Activated CD4-positive, alpha-beta T cell treated with anti-CD3 and anti-CD28 coated beads for 4 hours (primary cell): Measurements from ENCODE around the gene CCDC12.
"Not testable (repeated sequence)": the region's sequence is repeated elsewhere in the genome, so short reads cannot be mapped to it uniquely, and the experiment has no call there.

ENCODE experiments used
- DNase-seq, 2 donors: peaks; one replicate each; pipeline ENCODE4 v3.0.0-alpha.2; 2020

The CCDC12 gene

DNA sequence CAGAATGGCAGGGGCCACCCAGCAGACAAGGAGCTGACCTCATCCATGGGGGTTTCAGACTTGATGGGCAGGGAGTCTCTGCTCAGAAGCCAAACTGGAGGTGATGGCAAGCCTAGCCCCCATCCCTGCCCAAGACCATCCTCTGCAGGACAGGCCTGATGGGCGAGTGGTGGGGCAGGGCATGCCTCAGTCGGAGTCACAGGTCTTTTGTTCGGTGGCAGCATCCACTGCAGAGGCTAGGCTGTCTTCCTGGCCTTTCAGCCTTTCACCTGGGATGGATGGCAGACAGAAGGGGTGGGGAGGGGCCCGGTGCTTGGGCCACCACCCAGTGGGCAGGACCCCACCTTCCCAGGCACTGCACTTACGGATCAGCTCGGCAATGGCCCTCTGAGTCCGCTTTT is 54.7 kb downstream of the CCDC12 start:
- DNase-seq: no peak

DNA sequence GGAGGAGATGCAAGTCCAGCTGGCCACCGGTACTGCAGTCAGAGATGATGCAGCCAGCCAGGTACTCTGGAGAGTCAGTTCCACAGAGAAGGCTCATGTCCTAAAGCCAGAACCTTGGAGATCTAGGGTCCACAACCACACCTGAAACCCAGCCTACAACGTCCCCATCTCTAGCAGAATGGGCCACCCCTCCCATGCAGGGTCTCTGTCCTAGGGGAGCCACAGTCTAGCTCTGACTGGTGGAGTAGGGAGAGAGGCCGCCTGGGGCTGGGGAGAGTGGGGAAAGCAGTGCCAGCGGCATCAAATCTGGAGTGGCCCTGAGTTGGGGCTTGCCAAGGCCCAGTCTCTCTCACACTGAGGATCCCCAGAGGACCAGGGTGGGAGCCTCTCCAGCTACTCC is 55.5 kb downstream of the CCDC12 start:
- DNase-seq: no peak

DNA sequence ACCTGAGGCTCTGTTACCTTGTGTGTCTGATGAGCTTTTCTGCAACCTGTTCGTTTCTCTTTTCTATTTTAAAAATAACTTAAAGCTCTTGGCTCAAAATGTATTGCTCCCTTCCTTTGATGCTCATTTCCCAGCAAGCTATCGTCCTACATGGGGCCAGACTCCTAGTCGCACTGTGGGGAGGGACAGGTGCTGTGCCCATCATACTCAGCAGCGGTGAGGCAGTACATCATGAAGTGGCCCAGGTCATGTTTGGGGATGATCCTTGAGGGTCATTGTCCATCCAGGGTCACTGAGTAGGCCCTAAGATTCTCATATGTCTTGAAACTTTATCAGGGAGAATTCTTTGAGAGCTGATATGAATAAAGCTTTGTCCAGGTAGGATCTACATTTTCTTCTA is 57.9 kb downstream of the CCDC12 start:
- DNase-seq: no peak

DNA sequence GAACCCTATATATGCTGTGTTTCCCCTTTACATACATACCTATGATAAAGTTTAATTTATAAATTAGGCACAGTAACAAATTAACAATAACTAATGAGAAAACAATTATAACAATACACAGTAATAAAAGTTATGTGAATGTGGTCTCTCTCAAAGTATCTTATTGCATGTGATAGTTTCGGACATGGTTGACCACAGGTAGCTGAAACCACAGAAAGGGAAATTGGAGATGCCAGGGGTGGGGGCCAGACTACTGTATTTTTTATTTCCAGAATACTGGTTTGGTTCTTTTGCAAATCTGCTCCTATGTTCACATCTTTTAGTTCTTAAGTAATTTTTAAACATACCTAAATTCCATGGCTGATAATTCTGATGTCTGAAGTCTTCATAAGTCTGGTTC is 58.3 kb downstream of the CCDC12 start:
- no peak for DNase-seq

DNA sequence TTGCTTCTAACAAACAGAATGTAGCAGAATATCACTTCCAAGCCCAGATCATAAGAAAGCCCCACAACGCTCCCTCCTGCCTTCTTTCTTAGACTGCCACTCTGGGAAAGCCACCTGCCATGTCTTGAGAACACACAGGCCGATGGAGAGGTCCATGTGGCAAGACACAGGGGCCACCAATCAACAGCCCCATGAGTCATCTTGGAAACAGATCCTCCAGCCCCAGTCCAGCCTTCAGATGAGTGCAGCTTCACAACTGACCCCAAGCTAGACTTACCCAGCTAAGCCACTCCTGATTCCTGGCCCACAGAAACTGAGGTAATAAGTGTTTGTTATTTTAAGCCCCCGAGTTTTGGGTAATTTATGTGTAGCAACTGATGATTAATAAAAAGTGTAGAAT is 59.3 kb downstream of the CCDC12 start:
- no peak for DNase-seq

DNA sequence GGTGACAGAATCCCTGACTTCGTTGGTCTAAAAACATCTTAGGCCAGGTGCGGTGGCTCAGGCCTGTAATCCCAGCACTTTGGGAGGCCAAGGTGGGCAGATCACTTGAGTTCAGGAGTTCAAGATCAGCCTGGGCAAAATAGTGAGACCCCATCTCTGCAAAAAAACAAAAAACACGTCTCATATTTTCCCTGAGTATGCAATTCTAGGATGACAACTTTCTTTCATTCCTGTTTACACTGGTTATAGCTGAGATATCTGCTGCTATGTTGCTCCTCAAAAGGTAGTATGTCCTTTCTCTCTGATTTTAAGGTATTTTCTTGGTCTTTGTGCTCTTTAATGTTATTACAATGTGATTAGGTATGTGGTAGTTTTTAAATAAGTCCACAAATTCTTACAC is 59.7 kb downstream of the CCDC12 start:
- DNase-seq: no peak

DNA sequence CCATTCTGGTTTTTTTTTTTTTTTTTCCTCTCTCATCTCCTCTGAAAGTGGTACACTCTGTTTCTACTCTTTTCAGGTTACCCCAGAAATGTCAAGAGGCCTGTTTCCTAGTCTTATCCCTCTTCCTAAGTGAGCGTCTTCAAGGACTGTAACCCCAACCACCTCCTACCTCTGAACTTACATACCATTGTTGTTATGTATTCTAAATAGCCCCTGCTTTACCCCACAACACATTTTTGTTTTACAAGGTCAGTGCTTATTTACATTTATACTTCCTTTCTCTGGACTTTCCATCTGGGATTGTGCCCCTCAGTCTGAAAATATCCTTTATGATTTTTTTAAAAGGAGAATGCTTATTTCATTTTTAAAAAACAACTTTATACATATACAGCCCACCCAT is 60.3 kb downstream of the CCDC12 start:
- no peak for DNase-seq

DNA sequence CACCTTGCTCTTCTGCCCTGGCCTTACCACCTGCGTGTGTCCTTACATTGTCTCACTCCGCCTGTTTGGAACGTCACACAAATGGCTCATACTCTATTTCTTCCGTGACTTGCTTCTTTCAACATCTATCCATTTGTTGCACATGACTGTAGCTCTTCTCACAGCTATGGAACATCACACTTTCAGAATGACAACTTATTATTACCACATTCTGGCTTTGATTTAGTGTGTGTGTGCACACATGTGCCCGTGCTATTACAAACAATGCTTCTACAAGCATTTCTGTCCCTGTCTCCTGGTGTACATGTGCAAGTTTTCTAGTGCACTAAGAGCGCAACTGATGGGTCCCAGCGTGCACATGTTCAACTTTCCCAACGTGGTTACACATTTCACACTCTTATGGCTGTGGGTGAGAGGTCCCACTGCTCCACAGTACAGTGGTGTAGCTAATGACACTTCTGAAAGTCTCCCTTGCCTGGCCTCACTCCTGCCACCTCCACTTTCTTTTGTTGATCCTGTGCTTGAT is 61.2 kb downstream of the CCDC12 start:
- no peak for DNase-seq

DNA sequence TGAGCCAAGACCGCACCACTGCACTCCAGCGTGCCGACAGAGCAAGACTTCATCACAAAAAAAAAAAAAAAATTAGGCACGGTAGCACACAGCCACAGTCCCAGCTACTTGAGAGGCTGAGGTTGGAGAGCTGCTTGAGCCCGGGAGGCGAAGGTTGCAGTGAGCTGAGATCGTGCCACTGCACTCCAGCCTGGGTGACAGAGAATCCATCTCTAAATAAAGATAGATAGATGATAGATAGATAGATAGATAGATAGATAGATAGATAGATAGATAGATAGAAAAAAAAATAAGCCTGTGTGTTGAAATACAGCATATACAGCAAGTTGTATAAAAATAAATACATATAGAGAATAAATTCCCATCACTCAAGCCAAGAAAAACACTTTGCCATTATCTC is 61.7 kb downstream of the CCDC12 start:
- DNase-seq: no peak

DNA sequence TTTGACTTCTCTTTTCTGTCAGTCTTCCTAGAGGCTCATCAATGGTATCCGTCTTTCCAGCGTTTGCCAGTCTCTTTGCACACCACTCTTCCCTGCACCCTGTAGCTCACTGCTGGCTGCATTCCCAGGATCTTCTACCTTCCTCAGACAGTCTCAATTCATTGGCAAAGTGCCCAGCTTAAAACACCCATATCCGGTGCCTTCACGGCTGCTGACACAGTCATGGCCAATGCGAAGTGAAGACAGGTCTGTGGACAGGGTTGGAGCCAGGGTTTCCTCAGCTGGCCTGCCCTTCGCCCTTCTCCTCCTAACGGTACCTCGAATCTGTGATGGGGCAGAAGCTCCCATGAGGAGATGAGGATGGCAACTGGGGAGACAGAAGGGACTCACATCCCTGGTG is 62.9 kb downstream of the CCDC12 start:
- no peak for DNase-seq

DNA sequence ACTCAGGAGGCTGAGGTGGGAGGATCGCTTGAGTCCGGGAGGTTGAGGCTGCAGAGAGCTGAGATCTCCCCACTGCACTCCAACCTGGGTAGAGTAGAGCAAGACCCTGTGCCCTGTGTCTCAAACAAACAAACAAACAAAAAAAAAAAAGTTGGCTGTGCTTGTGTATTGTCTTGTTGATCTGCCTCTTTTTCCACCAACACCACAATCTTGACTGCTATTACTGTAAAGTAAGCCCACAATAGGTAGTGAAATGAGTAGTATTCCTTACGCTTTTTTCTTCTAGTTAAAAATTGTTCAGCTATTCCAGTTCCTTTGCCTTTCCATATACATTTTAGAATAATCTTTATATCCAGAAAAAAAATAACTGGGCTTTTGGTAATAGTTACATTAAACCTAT is 63.6 kb downstream of the CCDC12 start:
- DNase-seq: no peak

DNA sequence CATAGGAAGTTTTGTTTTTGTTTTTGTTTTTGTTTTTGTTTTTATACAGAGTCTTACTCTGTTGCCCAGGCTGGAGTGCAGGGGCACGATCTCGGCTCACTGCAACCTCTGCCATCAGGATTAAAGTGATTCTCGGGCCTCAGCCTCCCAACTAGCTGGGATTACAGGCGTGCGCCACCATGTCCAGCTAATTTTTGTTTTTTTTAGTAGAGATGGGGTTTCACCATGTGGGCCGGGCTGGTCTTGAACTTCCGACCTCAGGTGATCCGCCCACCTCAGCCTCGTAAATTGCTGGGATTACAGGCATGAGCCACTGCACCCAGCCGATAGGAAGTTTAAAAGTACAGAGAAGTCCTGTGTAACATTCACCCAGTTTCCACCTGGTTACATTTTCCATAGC is 65.6 kb downstream of the CCDC12 start:
- DNase-seq: not testable (repeated sequence)

DNA sequence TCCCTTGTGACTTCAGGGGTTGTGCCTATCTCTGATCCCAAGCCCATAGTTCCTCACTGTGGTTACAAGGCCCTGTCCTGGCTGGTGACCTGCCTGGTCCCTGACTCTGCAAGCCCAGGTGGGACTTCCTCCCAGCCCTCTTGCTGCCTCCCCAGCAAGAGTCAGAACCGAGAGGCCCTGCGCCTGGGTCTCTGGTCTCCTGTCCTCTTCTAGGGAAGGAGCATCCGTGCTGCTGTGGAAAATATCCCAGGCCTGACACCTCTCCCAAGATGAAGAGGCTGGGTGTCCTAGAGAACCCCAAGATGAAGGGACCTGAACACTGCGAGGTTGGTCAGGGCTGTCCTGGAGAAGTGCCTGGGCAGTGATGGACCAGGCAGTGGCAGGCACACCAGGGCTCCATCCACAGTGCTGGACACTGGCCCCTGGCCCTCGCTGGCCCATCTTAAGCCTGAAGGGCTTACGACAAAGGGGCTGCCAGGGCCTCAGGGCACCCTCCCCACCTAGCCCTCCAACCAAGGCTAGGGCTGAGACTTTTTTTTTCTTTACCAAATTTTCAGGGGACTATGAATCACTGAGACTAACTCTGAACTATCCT is 66.3 kb downstream of the CCDC12 start:
- no peak for DNase-seq

DNA sequence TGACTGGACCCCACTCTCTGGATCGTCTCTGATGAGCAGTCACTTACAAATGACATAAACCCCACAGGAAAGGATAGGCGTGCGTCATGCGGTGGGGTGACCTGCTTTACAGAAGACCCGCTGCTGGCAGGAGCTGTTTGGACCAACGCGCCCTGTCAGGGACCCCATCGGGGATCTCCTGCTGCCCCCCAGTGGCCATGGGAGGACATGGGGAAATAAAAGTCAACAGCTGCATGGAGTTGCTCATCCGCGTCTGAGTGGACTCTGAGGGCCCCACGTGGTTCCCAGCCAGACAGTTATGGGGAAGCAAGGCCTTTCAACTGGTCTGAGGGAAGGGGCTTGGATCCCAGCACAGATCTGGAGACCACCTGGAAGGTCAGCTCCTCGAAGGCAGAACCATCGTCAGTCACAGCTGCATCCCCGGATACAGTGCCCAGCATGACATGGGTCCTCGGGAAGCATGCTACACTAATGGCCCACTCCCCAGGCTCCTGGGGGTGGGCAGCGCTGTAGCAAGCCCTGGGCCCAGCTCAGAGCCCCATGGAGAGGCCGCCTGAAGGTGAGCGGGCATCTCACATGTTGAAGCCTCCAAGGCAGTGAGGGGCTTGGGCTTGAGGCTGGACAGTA is 66.9 kb downstream of the CCDC12 start:
- peak; percentile 71 to 75 for DNase-seq

DNA sequence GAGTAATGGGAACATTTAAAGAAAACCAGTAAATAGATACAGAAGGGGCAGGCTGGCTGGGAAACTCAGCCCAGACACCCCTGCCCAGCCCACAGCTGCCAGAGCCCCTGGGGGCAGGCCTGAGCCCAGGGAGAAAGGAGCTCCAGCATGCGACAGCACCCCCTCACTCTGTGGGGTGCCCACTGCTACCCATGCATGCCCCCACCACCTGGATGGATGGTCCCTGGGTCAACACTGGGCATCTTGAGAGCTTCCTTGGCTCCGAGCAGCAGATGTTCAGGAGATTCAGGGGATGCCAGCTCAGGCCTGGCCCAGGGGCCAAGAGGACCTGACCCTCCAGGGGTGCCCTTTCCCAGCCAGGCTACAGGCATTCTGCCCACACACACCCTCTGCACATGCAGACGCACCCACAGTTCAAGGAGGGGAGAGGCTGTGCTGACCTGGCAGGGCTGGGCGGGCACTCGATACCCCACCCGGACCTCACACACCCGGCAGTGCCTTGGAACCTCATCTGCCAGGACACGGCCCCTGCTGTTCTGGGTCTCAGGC is 67.5 kb downstream of the CCDC12 start:
- DNase-seq: no peak

DNA sequence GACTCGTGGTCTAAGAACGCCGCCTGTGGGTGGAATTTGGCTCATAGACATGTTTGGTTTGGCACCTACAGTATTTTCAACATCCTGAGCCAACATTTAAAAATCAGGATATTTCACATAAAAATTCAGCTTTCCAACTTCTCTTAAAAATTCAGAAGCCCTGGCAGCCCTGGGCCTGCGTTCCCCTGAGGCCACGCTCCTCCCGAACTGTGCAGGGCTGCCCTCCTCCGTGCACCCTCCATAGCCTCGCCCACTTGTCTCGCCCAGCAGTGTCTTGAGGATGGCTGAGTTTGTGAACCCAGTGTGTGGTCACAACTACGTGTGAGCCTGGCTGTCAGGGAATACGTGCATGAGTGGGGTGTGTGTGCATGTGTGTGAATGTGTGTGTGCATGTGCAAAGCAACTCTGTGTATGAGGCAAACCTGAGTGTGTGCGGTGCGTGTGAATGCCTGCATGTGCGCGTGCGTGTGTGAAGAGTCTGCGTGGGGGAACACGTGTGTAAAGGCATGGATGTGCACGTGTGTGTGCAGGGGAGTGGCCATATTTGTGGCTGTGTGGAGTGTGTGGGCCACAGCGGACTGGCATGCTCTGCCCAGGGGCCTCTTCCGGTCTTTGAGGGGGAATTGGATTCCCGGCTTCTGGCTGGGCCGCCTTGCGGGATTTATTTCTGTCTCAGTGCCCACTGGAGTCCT is 68.1 kb downstream of the CCDC12 start:
- DNase-seq: no peak

DNA sequence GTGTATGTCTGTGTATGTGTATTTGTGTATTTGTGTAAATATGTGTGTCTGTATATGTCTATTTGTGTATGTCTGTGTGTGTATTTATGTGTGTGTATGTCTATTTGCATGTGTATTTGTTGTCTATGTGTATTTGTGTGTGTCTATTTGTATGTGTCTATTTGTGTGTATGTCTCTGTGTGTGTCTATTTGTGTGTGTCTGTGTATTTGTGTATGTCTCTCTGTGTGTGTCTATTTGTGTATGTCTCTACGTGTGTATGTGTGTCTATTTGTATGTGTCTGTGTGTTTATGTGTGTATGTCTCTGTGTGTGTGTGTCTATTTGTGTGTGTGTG is 68.6 kb downstream of the CCDC12 start:
- DNase-seq: no peak

DNA sequence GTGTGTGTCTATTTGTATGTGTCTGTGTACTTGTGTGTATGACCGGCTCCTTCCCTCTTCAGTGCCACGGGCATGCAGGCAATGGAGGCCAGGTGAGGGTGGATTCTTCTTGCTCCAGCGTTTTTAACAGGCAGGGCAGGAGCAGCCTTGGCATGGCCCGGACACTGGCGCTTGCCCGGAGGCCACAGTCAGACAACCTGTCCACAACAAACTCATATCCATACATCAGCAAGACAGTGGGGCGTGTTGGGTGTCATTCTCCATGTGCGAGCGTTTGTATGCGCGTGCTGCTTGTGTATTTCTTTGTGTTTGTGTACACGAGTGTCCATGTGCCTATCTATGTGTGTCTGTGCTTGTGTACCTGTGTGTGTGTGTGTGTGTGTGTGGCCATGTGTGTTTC is 69.3 kb downstream of the CCDC12 start:
- DNase-seq: no peak

DNA sequence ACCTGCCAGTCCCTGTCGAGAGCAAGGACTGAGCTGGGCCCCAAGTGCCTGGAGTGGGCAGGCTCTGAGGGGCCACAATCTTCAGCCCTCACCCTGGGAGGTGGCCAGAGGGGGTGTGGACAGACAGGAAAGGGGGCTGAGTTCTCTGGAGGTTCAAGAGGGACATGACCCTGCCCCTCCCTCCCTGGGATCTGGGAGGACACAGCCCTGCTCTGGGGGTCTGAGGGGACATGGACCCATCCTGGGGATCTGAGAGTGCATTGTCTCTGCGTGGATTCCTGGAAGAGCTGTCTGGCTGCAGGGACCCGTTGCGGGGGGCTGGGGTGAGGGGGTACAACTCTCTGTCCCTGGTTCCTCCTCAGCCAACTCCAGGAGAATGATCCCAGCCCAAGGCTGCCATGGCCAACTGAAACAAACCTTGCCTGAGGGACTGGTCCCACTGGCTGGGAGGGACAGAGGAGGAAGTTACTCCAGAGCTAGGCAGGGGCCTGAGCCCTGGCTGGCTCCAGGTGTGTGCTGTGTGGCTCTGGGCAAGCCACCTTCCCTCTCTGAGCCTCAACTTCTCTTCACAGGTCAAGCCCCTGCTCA is 70.0 kb downstream of the CCDC12 start:
- DNase-seq: no peak

DNA sequence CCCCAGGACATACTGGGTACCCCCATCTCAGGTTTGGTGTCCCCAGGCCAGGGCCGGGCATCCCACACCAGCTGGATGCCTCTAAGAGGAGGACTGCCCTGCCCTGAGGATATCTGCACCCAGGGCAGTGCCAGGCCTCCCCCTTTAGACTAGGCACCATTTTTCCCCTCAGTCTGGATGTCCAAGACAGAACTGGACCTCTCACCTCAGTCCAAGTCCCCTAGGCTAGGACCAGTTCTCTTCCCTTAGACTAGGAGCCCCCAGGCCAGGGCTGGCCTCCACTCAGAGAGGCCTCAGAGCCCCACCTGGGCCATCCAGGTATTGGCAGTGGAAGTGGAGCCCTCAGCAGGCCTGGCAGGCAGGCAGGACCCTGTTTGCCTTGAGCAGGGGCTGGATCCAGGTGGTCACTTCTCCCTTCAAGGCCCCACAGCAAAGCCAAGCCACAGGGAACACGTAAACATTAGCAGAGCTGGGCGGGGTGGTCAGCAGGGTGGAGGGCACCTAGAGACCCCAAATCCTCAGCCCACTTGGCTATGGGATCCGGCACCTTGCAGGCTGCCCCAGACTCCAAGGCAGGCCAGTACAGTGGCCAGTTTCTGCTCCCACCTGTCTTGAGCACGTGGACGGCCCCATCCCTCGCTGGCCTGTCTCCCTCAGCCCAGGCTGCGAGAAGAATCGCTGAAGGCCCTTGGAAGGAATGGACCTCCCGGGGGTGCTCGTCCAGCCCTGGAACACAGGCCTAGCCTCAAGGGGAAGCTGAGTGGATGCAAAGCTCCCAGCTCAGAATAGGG is 70.7 kb downstream of the CCDC12 start:
- DNase-seq: no peak

DNA sequence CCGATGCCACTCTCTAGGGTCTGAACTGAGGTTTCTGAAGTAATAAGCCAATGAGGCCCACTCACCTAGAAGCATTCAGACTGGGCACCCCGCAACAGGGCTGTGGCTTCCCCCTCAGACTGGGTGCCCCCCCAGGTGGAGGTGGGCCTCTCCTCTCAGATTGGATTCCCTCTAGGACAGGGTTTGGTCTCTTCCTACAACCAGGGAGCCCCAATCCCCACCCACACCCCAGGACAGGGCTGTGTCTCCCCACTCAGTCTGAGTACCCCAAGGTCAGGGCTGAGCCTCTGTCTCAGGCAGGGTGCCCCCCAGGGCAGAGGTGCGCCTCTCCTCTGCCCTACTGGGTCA is 71.4 kb downstream of the CCDC12 start:
- no peak for DNase-seq

DNA sequence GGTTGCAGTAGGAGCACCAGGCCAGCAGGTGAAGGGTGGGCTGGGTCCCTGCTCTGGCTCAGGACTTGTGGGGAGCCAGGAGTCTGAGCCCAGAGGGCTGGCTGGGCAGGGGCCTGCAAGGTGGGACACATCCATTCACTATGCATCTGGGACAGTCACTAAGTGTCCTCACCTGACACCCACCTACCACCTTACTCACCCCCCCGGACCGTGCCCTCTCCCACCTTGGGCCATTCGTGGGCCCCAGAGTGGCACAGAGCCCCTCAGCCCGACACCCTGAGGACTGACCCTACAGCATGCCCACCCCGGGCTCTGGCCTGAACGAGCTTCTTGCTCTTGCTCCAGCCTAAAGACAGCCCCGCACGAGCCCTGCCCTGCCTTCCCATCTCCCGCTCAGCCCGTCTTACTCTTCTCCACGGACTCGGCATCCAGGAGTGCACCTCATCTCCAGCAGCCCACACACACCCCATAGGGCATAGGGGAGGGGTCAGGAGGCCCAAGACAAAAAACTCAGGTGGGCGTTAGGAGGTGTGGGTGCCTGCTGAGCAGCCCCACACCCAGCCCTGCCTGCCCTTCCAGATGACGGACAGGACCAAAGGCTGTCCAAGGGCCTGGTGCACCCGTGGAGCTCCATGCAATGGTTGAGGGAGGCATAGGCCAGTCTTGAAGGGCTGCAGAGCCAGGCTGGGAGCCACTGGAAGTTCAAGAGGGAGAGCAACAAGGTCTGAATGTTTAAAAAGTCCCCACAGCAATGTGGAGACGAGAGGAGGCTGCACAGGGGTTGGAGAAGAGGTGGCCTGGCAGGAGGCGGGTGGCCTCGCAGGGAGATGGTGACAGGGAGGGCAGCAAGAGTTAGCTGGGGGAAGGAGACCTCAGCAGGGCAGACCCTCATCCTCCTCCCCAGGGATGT is 72.0 kb downstream of the CCDC12 start:
- DNase-seq: no peak
